ENCODE measurements around the gene ZNF507.

Gene ZNF507

DNA sequence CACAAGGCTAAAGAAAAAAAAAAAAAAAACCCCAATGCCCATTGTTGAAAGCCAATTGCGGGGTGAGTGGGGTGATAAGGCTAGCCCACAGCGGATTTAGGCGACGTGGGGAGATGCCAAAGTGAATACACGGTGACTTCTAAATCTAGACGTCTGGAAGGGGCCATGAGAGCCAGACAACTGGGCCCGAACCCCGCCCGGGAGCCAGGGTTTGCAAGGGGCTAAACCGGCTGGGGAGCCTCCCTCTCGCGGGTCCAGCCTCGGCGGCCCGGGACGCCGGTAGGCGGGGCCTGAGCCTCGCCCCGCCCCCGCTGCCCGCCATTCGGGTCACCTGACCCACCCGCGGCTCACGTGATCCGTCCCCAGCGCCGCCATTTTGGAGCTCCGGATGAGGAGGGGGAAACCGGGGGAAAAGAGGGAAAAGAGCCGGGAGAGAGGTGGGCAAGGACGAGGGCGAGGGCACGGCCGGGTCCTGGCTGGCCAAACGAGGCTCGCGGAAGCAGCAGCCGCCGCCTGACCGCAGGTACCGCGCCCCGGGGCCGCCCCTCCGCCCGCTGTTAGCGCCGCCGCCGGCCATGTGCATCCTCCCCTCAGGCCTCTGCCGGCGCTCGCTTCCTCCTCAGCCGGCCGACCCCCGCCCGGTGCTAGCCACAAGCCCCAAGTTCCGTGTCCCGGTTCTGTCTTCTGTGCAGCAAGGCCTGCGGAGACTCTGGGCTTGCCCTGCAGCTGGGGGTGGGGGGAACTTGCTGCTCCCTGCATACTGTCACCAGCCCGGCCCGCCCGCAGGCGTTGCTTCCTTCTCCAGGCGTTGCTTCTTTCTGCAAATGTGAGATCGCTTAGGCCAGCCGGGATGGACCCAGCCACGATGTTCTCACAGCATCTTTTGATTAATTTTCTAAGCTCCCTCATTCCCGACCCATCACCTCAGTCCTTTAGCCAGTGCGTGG, at the start of gene ZNF507:
Gene ZNF507, plus strand, starts transcription at position 350 of the 947 bp plus-strand sequence. CDS start 7,221 bp downstream, outside the sequence.
- Histone ChIP-seq H3K4me1 (ENCODE audit: control insufficient read depth in 1 of 2, insufficient read depth in 1 of 2, low read depth in 1 of 2, low read length in 1 of 2) (peaks cover 16 to 19% of the 10 kb centered on the region in 2 experiments), H3K4me3 (ENCODE audit: low read depth in 1 of 2, low read length in 1 of 2) (peak within 1 kb of the TSS; percentile 83 to 99), H3K27me3 (peaks cover 36% of the 10 kb centered on the region), H3K36me3 (peaks cover 7% of the 10 kb centered on the region), H3K27ac (peak within 1 kb of the TSS; percentile 83), H3K9me3 (no peaks in the 10 kb centered on the region)
- TF ChIP-seq, protein P1, sequence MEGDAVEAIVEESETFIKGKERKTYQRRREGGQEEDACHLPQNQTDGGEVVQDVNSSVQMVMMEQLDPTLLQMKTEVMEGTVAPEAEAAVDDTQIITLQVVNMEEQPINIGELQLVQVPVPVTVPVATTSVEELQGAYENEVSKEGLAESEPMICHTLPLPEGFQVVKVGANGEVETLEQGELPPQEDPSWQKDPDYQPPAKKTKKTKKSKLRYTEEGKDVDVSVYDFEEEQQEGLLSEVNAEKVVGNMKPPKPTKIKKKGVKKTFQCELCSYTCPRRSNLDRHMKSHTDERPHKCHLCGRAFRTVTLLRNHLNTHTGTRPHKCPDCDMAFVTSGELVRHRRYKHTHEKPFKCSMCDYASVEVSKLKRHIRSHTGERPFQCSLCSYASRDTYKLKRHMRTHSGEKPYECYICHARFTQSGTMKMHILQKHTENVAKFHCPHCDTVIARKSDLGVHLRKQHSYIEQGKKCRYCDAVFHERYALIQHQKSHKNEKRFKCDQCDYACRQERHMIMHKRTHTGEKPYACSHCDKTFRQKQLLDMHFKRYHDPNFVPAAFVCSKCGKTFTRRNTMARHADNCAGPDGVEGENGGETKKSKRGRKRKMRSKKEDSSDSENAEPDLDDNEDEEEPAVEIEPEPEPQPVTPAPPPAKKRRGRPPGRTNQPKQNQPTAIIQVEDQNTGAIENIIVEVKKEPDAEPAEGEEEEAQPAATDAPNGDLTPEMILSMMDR (IDR thresholded peaks at IDR 0.05): no peak

DNA sequence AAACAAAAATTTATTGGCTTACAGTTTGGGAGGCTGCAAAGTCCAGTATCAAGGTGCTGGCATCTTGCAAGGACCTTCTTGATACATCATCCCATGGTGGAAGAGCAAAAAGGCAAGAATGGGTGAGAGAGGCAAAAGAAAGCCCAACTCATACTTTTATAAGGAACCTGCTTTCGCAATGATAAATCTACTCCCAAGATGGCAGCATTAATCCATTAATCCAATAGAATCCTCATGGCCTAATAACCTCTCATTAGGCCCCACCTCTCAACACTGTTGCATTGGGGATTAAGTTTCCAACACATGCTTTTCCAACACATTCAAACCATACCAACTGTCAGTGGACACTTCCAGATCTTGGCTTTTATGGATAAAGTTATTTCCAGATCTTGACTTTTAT, 48.7 kb upstream of the ZNF507 start:
- no peaks in the 10 kb centered on the region for H3K36me3 ChIP-seq
- no peak overlapping the region for H3K27ac ChIP-seq
- no peak overlapping the region for H3K4me3 ChIP-seq (ENCODE audit: low read depth in 1 of 2, low read length in 1 of 2)
- no peaks in the 10 kb centered on the region for H3K27me3 ChIP-seq
- no peaks in the 10 kb centered on the region for H3K4me1 ChIP-seq (ENCODE audit: control insufficient read depth in 1 of 2, insufficient read depth in 1 of 2, low read depth in 1 of 2, low read length in 1 of 2)
- H3K9me3 ChIP-seq: no peaks in the 10 kb centered on the region
- TF ChIP-seq, protein P1 (IDR thresholded peaks at IDR 0.05): no peak

- Histone ChIP-seq H3K9me3 (no peaks in the 10 kb centered on the region), H3K27ac (no peak overlapping the region), H3K4me3 (ENCODE audit: low read depth in 1 of 2, low read length in 1 of 2) (no peak overlapping the region), H3K36me3 (no peaks in the 10 kb centered on the region), H3K27me3 (peaks cover 14% of the 10 kb centered on the region), H3K4me1 (ENCODE audit: control insufficient read depth in 1 of 2, insufficient read depth in 1 of 2, low read depth in 1 of 2, low read length in 1 of 2) (no peaks in the 10 kb centered on the region)
- TF ChIP-seq, protein P1 (IDR thresholded peaks at IDR 0.05): no peak
Measured at GRCh38 chr19:32302778-32303177, 42.6 kb upstream of the ZNF507 start.

GRCh38 chr19:32303193-32303592, 42.2 kb upstream of the ZNF507 start:
- Histone ChIP-seq H3K36me3 (no peaks in the 10 kb centered on the region), H3K4me3 (ENCODE audit: low read depth in 1 of 2, low read length in 1 of 2) (no peak overlapping the region), H3K27me3 (peaks cover 18% of the 10 kb centered on the region), H3K9me3 (no peaks in the 10 kb centered on the region), H3K4me1 (ENCODE audit: control insufficient read depth in 1 of 2, insufficient read depth in 1 of 2, low read depth in 1 of 2, low read length in 1 of 2) (no peaks in the 10 kb centered on the region), H3K27ac (no peak overlapping the region)
- TF ChIP-seq, protein P1 (IDR thresholded peaks at IDR 0.05): no peak

DNA sequence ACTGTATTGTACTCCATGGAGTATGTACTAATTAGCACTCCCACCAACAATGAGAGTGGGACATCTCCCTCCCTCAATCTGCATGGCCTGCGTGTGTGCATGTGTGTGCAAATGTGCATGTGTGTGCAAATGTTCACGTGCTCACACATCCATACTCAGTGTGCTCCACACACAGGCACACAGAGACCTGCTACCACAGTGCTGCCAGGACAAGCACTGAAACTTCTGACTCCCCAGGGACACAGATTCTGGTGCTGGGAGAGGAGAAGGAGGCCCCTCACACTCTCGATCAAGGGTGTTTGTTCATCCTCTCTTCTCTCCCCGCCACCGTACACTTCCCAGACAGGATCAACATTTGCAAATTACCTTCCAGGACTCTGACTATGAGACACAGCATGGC, 37.8 kb upstream of the ZNF507 start:
- H3K4me1 ChIP-seq (ENCODE audit: control insufficient read depth in 1 of 2, insufficient read depth in 1 of 2, low read depth in 1 of 2, low read length in 1 of 2): no peaks in the 10 kb centered on the region
- H3K4me3 ChIP-seq (ENCODE audit: low read depth in 1 of 2, low read length in 1 of 2): no peak overlapping the region
- no peak overlapping the region for H3K27ac ChIP-seq
- peaks cover 41% of the 10 kb centered on the region for H3K27me3 ChIP-seq
- TF ChIP-seq, protein P1 (IDR thresholded peaks at IDR 0.05): no peak
- H3K36me3 ChIP-seq: no peaks in the 10 kb centered on the region
- no peaks in the 10 kb centered on the region for H3K9me3 ChIP-seq

Measured in neutrophil (primary cell).